Activated T-cell treated with anti-CD3 and anti-CD28 coated beads, Interleukin-2, amount 50 U/mL, for 4 hours (primary cell): ENCODE results near the gene FBLIM1. TPM values are rescaled to one million over a fixed set of nuclear protein-coding genes. Genes with fewer than 3 reads are reported as not detected.

Source experiments
- ATAC-seq, 2 donors: fragments of 200-7000 bp; cut with Tn5 transposase; one replicate each; pipeline ENCODE4 v1.10.0; 2021
- DNase-seq: peaks from one replicate; pipeline ENCODE4 v3.0.0-alpha.2; 2020
- H3K27me3 Mint-ChIP-seq: one replicate; pipeline ENCODE4 v1.8.0; 2021; ENCODE audit warnings: low read depth, mixed read lengths
- H3K36me3 Mint-ChIP-seq: one replicate; pipeline ENCODE4 v1.8.0; 2022; ENCODE audit warnings: mixed read lengths; ENCODE audit not compliant: insufficient read depth
- H3K4me1 Mint-ChIP-seq: one replicate; pipeline ENCODE4 v1.8.0; 2021; ENCODE audit warnings: low read depth, mixed read lengths
- H3K4me3 Mint-ChIP-seq: one replicate; pipeline ENCODE4 v1.8.0; 2021; ENCODE audit warnings: mild to moderate bottlenecking, moderate library complexity, mixed read lengths
- H3K9me3 Mint-ChIP-seq: one replicate; pipeline ENCODE4 v1.8.0; 2021; ENCODE audit warnings: mixed read lengths
- total RNA-seq, 3 donors: library from RNA; stranded (reverse); gene quantifications; one replicate each; pipeline ENCODE4 v1.2.1, GENCODE V29; 2021

The FBLIM1 gene
- total RNA-seq, 3 donors from 2014 or later = 0.16 to 0.48 (median 0.16) TPM

DNA sequence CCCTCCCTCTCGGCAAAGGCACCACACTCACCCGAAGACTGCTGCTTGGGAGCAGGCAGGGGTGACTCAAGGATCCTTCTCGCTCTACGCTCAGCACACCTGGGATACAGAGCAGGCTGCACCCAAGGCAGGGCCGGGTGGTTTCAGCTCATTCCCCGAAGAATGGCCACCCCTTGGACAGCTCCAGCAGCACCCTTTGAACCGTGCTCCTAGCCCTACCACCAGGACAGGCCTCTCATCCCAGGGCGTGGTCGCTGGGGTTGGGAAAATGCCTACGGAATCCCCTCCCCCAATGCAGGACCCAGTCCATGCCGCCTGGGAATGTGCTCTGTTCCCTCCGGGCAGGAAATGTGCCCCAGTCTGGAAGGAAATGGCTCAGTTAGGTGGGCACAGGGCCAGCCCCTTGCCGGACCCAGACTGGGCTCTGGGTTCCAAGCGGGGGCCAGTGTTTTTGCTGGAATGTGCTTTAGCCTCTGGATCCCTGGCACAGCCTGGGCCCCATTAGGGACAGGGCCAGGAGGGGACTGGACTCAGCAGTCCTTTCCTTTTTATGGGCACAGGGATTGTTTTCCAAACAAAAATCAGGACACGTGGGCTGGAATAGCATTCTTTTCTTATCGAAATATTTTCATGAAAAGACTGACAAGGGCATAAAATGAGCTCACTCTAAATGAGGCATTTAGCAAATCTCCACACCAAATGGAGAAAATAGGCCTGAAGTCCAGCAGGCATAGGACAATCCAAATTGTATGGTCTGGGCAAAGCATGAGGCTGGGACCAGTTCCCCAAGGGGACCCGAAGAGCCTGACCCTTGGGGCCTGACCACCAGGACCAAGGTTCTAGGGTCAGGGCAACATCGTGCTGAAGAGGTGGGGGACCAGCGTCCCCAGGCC lies 8.9 kb upstream of the FBLIM1 start:
- H3K9me3 Mint-ChIP-seq = no peaks in the 10 kb centered on the region
- ATAC-seq (no peak), DNase-seq (no peak)
- no peaks in the 10 kb centered on the region for H3K4me1 Mint-ChIP-seq
- no peaks in the 10 kb centered on the region for H3K36me3 Mint-ChIP-seq
- H3K27me3 Mint-ChIP-seq = peaks cover 4% of the 10 kb centered on the region
- no peak overlapping the region for H3K4me3 Mint-ChIP-seq

DNA sequence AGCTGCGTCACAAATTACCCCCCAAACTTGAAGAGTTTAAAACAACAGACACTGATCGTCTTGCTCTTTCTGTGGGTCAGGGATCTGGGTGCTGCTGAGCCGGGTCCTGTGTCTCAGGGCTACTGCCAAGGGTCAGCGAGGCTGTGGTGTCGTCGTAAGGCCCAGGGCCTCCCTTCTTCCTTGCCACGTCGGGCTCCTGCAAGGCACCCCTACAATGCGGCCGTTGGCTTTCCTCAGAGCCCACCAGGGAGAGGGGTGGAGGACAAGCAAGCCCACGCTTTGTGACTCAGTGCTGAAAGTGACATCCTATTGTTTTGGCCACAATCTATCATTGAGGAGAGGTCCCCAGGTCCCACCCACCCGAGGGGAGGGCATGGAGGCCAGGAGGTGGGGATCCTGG lies 7.7 kb upstream of the FBLIM1 start:
- no peak overlapping the region for H3K4me3 Mint-ChIP-seq
- H3K9me3 Mint-ChIP-seq = no peaks in the 10 kb centered on the region
- ATAC-seq = no peak
- DNase-seq = no peak
- H3K36me3 Mint-ChIP-seq = no peaks in the 10 kb centered on the region
- peaks cover 10% of the 10 kb centered on the region for H3K27me3 Mint-ChIP-seq
- H3K4me1 Mint-ChIP-seq = no peaks in the 10 kb centered on the region

DNA sequence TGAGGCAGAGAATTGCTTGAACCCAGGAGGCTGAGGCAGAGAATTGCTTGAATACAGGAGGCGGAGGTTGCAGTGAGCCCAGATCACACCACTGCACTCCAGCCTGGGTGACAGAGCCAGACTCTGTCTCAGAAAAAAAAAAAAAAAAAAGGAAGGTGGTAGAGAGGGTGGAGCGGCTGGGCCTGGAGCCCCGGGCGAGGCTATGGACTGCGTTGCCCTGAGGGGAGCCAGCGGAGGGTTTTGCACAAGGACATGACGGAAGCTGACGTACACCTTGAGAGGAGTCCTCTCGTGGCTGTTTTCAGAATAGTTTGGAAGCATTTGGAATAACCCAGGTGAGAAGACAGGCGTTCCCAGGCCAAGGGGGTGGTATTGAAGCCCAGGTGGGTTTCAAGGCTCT lies 6.9 kb upstream of the FBLIM1 start:
- DNase-seq (no peak), ATAC-seq (no peak)
- H3K4me1 Mint-ChIP-seq = peaks cover 6% of the 10 kb centered on the region
- no peaks in the 10 kb centered on the region for H3K9me3 Mint-ChIP-seq
- H3K4me3 Mint-ChIP-seq = no peak overlapping the region
- peaks cover 18% of the 10 kb centered on the region for H3K27me3 Mint-ChIP-seq
- H3K36me3 Mint-ChIP-seq = no peaks in the 10 kb centered on the region

DNA sequence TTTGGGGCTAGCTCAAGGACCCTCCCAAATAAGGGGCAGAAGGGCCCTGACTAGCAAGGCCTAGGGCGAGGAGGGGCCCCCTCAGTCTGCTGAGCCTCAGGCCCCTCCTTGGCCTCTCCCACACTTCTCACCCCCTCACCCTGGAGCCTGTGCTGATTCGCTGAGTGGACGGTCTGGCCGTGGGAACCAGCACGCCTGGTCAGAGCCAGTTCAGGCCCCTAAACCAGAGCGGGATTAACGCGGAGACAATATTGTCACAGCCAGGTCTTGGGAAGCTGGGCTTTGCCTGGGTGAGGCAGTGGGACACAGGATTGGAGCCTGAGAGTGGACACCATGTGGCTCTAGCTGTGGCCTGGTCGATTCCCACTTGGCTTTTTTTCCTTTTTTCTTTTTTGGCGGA lies 4.8 kb upstream of the FBLIM1 start:
- H3K9me3 Mint-ChIP-seq = no peaks in the 10 kb centered on the region
- H3K4me3 Mint-ChIP-seq = no peak overlapping the region
- no peaks in the 10 kb centered on the region for H3K36me3 Mint-ChIP-seq
- peaks cover 16% of the 10 kb centered on the region for H3K4me1 Mint-ChIP-seq
- DNase-seq (no peak), ATAC-seq (no peak)
- peaks cover 30% of the 10 kb centered on the region for H3K27me3 Mint-ChIP-seq

DNA sequence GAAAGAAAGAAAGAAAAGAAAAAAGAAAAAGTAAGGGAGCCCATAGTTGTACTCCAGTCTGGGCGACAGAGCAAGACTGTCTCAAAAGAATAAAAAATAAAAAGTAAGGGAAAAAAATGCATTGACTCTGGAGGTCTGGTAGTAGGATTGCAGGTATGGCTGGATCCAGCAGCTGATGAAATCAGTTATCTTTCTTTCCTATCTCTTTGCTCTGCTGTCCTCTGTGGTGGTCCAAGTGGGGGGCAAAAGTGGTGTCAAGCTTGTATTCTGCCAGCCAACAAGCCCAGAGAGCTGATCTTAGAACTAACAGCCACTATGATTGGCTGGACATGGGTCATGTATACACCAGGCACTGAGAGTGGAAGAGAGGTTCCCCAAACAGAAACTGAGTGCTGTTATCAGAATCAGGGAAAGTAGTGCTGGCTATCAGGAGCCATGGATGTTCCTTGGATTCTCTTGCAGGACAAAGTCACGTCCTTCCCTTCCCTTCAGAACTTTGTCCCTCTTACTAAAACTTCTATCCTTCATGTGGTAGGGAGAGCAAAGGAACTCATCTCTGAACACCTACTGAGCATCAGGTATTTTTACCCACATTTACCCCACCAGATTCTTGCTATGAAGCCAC lies 3.5 kb upstream of the FBLIM1 start:
- H3K9me3 Mint-ChIP-seq = no peaks in the 10 kb centered on the region
- H3K4me1 Mint-ChIP-seq = peaks cover 18% of the 10 kb centered on the region
- H3K4me3 Mint-ChIP-seq = no peak overlapping the region
- no peak for DNase-seq
- no peaks in the 10 kb centered on the region for H3K36me3 Mint-ChIP-seq
- ATAC-seq = no peak
- H3K27me3 Mint-ChIP-seq = peaks cover 36% of the 10 kb centered on the region

DNA sequence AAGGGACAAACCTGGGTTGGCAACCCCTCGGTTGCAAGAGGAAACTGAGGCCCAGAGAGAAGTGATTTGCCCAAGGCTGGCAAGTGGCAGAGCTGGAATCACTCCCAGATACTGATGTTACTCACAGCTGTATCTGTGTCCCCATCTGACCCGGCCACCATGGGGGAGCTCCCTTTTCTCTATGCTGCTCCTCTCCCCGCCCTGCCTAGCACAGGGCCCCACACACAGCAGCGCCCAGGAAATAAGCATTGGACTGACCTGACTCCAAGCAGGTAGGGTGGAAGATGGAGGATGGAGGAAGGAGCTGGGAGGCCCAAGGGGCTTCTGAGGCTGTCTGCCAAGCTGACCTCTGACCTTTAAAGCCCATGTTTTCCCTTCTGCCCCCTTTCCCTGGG lies 3.0 kb upstream of the FBLIM1 start:
- H3K36me3 Mint-ChIP-seq = no peaks in the 10 kb centered on the region
- ATAC-seq (no peak), DNase-seq (no peak)
- no peaks in the 10 kb centered on the region for H3K9me3 Mint-ChIP-seq
- no peak overlapping the region for H3K4me3 Mint-ChIP-seq
- peaks cover 38% of the 10 kb centered on the region for H3K27me3 Mint-ChIP-seq
- peaks cover 18% of the 10 kb centered on the region for H3K4me1 Mint-ChIP-seq

DNA sequence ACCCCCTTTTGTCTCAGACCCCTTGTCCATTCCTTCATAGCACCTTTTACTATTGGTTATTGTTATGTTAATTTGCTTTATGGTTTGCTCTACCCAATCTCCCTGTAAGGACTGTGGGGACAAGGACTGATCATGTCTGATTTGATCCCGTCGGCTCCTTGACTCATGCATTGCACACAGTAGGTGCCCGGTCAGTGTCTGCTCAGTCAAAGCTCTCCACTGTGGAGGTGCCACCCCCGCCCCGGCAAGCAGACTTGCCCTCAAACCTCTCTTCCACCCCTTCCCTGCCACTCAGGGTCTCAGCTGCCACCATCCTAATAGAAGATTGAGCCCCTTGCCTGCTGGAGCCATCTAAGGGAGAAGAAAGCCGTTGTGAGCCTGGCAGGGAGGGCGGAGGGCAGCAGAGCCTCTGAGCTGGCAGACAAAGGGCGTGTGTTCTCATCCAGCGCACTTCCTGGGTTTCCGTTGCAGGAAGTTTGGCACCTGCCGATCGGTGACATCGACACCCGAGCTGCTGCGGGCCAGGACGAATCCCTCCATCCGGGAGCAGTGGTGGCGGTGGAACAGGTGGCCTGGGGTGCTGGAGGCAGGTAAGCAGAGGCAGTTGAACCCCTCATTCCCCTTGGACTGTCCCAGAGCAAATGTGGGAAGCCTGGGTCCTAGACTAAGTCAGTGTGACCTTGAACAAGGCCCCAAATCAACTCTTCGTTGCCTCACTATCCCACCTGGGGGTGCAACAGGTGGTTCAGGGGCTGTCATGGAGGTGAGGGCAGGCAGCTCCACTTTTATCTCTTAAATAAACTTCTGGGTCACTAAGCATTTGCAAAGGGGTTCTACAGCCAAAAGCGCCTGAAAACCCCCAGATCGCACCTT lies 2.2 kb upstream of the FBLIM1 start:
- DNase-seq = no peak
- peaks cover 46% of the 10 kb centered on the region for H3K27me3 Mint-ChIP-seq
- no peaks in the 10 kb centered on the region for H3K9me3 Mint-ChIP-seq

DNA sequence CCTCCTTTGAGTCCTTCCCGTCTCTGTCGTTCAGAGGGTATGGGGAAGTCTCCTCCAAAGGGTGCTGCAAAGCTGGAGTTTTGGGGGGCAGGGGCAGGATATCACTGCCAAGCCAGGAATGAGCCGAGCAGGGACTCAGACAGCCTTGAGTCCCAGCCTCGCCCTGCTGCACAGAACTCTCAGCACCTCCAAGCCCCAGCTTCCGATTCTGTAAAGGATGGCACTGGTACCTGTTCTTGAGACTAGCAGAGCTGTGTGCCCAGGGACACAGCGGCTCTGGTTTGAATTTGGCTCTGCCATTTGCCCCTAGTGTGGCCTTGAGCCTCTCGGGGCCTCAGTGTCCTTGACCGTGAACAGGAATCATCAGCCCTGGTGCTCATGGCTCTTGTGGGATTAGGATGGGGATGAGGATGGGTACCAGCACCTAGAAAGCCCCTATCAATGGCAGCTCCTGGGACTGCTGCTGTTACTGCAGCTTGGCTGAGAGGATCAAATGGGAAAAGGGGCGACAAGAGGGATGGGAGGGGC lies 1.5 kb upstream of the FBLIM1 start:
- ATAC-seq (no peak), DNase-seq (no peak)
- peaks cover 18% of the 10 kb centered on the region for H3K4me1 Mint-ChIP-seq
- peak overlapping the region; percentile 26 for H3K4me3 Mint-ChIP-seq
- H3K27me3 Mint-ChIP-seq = peaks cover 48% of the 10 kb centered on the region
- H3K9me3 Mint-ChIP-seq = no peaks in the 10 kb centered on the region
- no peaks in the 10 kb centered on the region for H3K36me3 Mint-ChIP-seq

More for the DNA sequence above, 2.2 kb upstream of the FBLIM1 start:
- peaks cover 18% of the 10 kb centered on the region for H3K4me1 Mint-ChIP-seq
- H3K4me3 Mint-ChIP-seq = no peak overlapping the region
- peak; percentile 10 to 19 for ATAC-seq
- H3K36me3 Mint-ChIP-seq = no peaks in the 10 kb centered on the region

DNA sequence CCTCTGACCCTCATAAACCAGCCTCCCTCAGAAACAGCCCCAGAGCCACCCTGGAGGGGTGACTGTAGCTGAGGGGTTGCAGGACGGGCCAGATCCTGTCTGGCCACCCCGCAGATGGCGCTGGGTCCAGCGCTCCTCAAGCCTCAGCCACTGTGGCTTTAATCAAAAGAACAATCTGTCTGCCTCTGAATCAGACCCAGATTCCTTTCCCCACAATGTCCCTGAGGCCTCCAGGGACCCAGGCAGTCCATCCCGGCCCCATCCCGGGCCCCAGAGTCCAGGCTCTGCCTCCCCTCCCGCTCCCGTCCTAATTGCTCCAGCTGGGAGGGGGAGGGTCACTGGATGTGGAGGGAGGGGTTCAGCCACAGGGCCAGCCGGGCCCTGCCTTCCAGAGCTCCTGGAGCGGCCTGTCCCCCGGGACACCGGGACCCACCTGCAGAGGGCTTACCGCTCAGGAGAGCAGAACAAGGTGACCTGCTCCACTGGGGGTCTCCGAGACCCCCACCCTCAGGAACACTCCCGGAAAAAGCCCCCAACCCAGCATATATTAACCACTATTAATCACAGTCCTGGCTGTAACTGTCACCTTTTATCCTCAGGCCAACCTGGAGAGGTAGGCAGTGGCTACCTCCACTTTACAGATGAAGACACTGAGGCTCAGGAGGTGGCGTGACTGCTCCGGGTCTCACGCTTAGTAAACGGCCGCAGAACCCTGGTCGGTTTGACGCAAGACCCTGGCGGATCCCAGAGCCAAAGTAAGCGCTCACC lies 836 bp upstream of the FBLIM1 start:
- H3K9me3 Mint-ChIP-seq = no peaks in the 10 kb centered on the region
- peaks cover 46% of the 10 kb centered on the region for H3K27me3 Mint-ChIP-seq
- ATAC-seq = no peak
- DNase-seq = no peak
- peaks cover 18% of the 10 kb centered on the region for H3K4me1 Mint-ChIP-seq
- peak overlapping the region; percentile 58 for H3K4me3 Mint-ChIP-seq
- H3K36me3 Mint-ChIP-seq = no peaks in the 10 kb centered on the region

DNA sequence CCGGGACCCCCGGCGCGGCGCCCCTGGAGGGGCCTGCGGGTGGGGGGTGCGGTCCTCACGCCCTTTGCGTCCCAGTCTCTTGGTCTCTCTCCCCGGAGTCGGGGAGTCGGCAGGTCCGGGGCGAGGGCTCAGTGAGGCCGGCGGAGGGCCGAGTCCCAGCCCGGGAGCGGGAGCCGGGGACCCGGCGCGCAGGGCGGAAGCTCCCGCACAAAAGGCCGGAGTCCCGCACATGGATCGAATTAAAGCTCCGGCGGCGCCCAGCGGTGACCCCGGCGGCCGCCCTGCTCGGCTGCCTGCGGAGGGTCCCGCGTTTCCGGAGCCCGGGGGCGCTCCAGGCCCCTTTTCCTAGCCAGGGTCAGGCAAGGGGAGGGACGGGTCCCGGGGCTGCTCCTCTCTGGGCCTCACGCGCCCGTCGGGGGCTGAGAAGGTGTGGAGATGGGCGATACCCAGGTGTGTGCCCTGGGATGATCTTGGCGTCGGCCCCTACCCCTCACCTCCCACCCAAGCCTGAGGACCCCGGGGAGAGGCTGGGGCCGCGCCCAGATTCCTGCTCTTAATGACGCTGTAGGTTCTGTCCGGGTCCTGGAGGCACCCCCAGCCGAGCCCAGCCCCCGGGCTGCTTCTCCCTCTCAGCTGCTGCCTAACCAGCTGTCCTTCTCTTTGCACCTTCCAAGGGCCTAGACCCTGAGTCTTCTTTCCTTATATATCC lies 512 bp downstream of the FBLIM1 start:
- no peaks in the 10 kb centered on the region for H3K9me3 Mint-ChIP-seq
- no peak for DNase-seq
- peaks cover 18% of the 10 kb centered on the region for H3K4me1 Mint-ChIP-seq
- peaks cover 45% of the 10 kb centered on the region for H3K27me3 Mint-ChIP-seq
- H3K4me3 Mint-ChIP-seq = no peak overlapping the region
- H3K36me3 Mint-ChIP-seq = no peaks in the 10 kb centered on the region
- peak; percentile 47 to 64 for ATAC-seq

DNA sequence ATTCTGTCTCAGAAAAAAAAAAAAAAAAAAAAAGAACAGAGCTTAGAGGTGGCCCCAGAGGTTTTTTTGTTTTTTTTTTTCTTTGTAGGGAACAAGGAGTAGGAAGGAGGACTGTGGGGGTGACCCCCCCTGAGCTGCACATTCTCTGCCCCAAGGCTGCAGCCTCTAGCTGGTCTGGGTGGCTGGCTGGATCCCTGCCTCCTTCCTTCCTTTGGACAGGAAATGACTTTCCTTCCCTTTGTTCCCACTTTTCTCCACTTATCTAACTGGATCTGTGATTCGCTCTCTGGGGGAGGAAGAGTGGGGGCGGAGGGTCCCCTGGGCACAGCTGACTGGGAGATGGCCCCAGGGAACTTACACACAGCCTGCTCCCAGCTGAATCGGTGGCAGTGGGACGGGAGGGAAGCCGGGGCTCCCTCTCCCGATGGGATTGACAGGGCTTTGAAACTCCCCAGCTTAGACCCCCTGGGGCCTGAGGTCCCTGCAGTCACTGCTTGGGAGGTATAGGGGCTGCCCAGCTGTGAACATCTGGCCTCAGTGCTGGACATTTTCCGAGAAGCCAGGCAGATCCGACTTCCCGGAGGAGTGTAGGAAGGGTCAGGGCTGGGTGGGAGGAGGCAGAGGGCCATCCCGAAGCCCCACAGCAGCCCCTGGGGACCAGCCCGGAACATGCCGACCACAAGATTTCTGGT lies 2.1 kb downstream of the FBLIM1 start:
- Mint-ChIP-seq H3K27me3 (peaks cover 43% of the 10 kb centered on the region), H3K4me1 (peaks cover 18% of the 10 kb centered on the region), H3K9me3 (no peaks in the 10 kb centered on the region), H3K4me3 (no peak overlapping the region), H3K36me3 (no peaks in the 10 kb centered on the region)
- ATAC-seq = no peak
- DNase-seq = no peak

DNA sequence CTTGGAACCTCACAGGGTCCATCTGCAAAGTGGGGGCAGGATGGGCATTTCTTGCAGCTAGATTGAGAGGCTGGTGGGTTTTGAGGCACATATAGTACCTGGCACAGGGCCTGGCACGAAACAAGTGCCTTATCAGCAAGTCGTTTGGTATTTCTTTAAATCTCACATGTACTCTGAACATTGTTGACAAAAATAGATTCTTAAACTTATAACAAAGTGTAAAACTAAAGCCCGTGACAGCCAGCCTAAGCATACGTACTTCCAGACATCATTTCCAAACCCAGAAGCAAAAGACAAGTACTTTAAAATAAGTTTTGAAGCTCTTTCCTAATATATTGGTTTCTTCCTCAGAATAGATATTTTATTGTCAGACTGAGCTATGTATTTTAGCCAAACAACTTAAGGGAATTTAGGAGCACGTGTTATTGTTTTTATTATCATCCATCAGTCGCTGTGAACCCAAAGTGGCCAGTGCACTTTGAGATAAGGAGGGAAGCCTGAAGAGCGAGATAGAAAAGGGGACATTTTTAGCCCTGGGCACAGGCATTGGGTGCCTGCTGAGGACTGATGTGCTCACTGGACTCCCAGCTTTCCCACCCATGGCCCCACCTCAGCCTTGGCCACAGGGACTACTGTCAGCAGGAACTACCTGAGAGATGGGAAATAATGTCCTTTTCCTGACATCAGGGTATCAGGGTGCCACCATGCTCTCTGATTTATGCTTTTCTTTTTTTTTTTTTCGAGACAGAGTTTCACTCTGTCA lies 3.0 kb downstream of the FBLIM1 start:
- Mint-ChIP-seq H3K36me3 (no peaks in the 10 kb centered on the region), H3K4me1 (peaks cover 12% of the 10 kb centered on the region), H3K27me3 (peaks cover 37% of the 10 kb centered on the region), H3K9me3 (no peaks in the 10 kb centered on the region), H3K4me3 (no peak overlapping the region)
- ATAC-seq = no peak
- DNase-seq = no peak
